ENCODE results near the gene UBL4A.

- TF ChIP-seq CTCF (IDR thresholded peaks at IDR 0.05; ENCODE audit: borderline replicate concordance, extremely low read depth, low read length, poor library complexity, severe bottlenecking) (no peak), EZH2 (IDR thresholded peaks at IDR 0.05; ENCODE audit: borderline replicate concordance, low read depth, low read length, severe bottlenecking) (no peak)
These were observed 26.6 kb downstream of the UBL4A start for GRCh38 chrX:154459832-154460231.
